Measurements from ENCODE around the gene ATE1.

DNA sequence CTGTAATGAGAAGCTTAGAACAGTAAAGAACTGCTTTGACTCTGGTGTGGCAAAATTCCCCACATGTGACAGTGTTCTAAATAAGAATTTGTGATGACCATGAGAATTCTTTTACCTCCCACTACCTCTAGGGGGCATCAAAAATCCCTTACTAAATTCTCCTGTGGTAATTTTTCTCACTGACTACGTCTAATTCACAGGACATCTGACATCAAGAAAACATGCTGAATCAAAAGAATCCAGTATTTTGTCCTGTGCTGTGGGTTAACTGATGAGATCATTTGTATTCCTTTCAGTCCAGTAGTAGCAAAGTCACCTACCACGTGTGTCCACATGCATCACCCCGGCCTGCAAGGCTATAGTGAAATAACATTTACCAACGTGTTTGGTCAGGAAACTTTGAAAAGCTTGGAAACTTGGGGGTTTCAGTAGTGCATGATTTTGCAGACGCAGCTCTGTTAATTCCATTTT, 103.8 kb downstream of the ATE1 start:
- no peak for TF ChIP-seq POLR2A (IDR thresholded peaks at IDR 0.05; ENCODE audit: low read depth, low read length)
- no peak for TF ChIP-seq MAFK (IDR thresholded peaks at IDR 0.05; ENCODE audit: low read depth, low read length)
- TF ChIP-seq MXI1 (IDR thresholded peaks at IDR 0.05; ENCODE audit: borderline replicate concordance, low read depth, low read length), result no peak
- no peak for TF ChIP-seq BHLHE40 (IDR thresholded peaks at IDR 0.05; ENCODE audit: low read depth, low read length)
- peak; percentile 62 for TF ChIP-seq CTCF (conservative IDR thresholded peaks at IDR 0.05; ENCODE audit: low read depth, low read length)
- TF ChIP-seq CHD1 (IDR thresholded peaks at IDR 0.05; ENCODE audit: low read depth, low read length), result no peak
- TF ChIP-seq CEBPB (IDR thresholded peaks at IDR 0.05; ENCODE audit: low read depth, low read length), result no peak
- TF ChIP-seq, protein P1, sequence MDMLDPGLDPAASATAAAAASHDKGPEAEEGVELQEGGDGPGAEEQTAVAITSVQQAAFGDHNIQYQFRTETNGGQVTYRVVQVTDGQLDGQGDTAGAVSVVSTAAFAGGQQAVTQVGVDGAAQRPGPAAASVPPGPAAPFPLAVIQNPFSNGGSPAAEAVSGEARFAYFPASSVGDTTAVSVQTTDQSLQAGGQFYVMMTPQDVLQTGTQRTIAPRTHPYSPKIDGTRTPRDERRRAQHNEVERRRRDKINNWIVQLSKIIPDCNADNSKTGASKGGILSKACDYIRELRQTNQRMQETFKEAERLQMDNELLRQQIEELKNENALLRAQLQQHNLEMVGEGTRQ (IDR thresholded peaks at IDR 0.05; ENCODE audit: low read depth, low read length), result no peak
- TF ChIP-seq RFX5 (IDR thresholded peaks at IDR 0.05; ENCODE audit: low read depth, low read length), result no peak
- peak; percentile 34 for TF ChIP-seq RAD21 (IDR thresholded peaks at IDR 0.05; ENCODE audit: low read length)
- TF ChIP-seq SMC3 (IDR thresholded peaks at IDR 0.05; ENCODE audit: low read depth, low read length), result peak; percentile 8; the same call in 1 of the 2 replicates
- TF ChIP-seq RCOR1 (IDR thresholded peaks at IDR 0.05; ENCODE audit: insufficient replicate concordance, low read length), result no peak
- no peak for TF ChIP-seq NFE2L2 (IDR thresholded peaks at IDR 0.05; ENCODE audit: low read depth, low read length)
